Mesenchymal stem cell (in vitro differentiated cells and primary cell): ENCODE results near the gene ANKS1B.

Experiments
- DNase-seq: peaks from one replicate; pipeline ENCODE4 v3.0.0-alpha.2; 2013
- H2AFZ ChIP-seq: one replicate; pipeline ENCODE4 v1.6.1; 2013; ENCODE audit warnings: low read depth, mild to moderate bottlenecking, control low read depth, inconsistent platforms, low read length, moderate library complexity
- H2AK5ac ChIP-seq: 2 replicates; pipeline ENCODE4 v1.6.1; 2013; ENCODE audit warnings: low read length, moderate library complexity, mild to moderate bottlenecking, inconsistent platforms; ENCODE audit not compliant: severe bottlenecking
- H2BK120ac ChIP-seq: one replicate; pipeline ENCODE4 v1.6.1; 2013; ENCODE audit warnings: low read depth, mild to moderate bottlenecking, inconsistent platforms, low read length, moderate library complexity
- H2BK12ac ChIP-seq, 2 experiments: one replicate each; pipeline ENCODE4 v1.6.1; 2013; ENCODE audit warnings: inconsistent platforms in 2 of 2, low read length in 2 of 2, mild to moderate bottlenecking in 2 of 2, moderate library complexity in 2 of 2, control low read depth in 1 of 2
- H2BK15ac ChIP-seq: one replicate; pipeline ENCODE4 v1.6.1; 2013; ENCODE audit warnings: mild to moderate bottlenecking, low read depth, inconsistent platforms; ENCODE audit not compliant: poor library complexity, severe bottlenecking
- H2BK5ac ChIP-seq: 2 replicates; pipeline ENCODE4 v1.6.1; 2013; ENCODE audit warnings: low read depth, mild to moderate bottlenecking, low read length, control low read depth, inconsistent platforms; ENCODE audit not compliant: poor library complexity, severe bottlenecking
- H3K14ac ChIP-seq, 2 experiments: one replicate each; pipeline ENCODE4 v1.6.1; 2013; ENCODE audit warnings: inconsistent platforms in 2 of 2, low read length in 2 of 2, control low read depth in 1 of 2, mild to moderate bottlenecking in 1 of 2, moderate library complexity in 1 of 2
- H3K18ac ChIP-seq, 2 experiments: one replicate each; pipeline ENCODE4 v1.6.1; 2013; ENCODE audit warnings: inconsistent platforms in 2 of 2, low read length in 2 of 2, control low read depth in 1 of 2, low read depth in 1 of 2, mild to moderate bottlenecking in 1 of 2
- H3K23ac ChIP-seq, 2 experiments: one replicate each; pipeline ENCODE4 v1.6.1; 2013; ENCODE audit warnings: inconsistent platforms in 2 of 2, low read length in 2 of 2, mild to moderate bottlenecking in 2 of 2, moderate library complexity in 2 of 2, control low read depth in 1 of 2
- H3K27ac ChIP-seq: 2 replicates; pipeline ENCODE4 v1.5.1; 2013; ENCODE audit warnings: mild to moderate bottlenecking, moderate library complexity, low read length, control low read depth, inconsistent platforms; ENCODE audit not compliant: poor library complexity, severe bottlenecking
- H3K27me3 ChIP-seq, 2 experiments: 2 replicates each; pipeline versions ENCODE4 v1.6.1 to v1.7.0; 2013; ENCODE audit warnings: low read length in 2 of 2, mild to moderate bottlenecking in 2 of 2, moderate library complexity in 2 of 2, control low read depth in 1 of 2, inconsistent platforms in 1 of 2; ENCODE audit not compliant: control insufficient read depth in 1 of 2, insufficient read depth in 1 of 2
- H3K36me3 ChIP-seq, 2 experiments: 2 replicates each; pipeline versions ENCODE4 v1.6.1 to v1.7.0; 2013; ENCODE audit warnings: low read length in 2 of 2, control low read depth in 1 of 2, inconsistent platforms in 1 of 2, low read depth in 1 of 2, mild to moderate bottlenecking in 1 of 2; ENCODE audit not compliant: insufficient read depth in 2 of 2, control insufficient read depth in 1 of 2
- H3K4ac ChIP-seq, 2 experiments: one replicate each; pipeline ENCODE4 v1.6.1; 2013; ENCODE audit warnings: inconsistent platforms in 2 of 2, low read length in 2 of 2, mild to moderate bottlenecking in 2 of 2, moderate library complexity in 2 of 2, control low read depth in 1 of 2, low read depth in 1 of 2
- H3K4me1 ChIP-seq: 2 replicates; pipeline ENCODE4 v1.6.1; 2013; ENCODE audit warnings: low read depth, low read length, control low read depth; ENCODE audit not compliant: control insufficient read depth, insufficient read depth
- H3K4me2 ChIP-seq: 2 replicates; pipeline ENCODE4 v1.6.1; 2013; ENCODE audit warnings: low read length, mild to moderate bottlenecking, inconsistent platforms; ENCODE audit not compliant: poor library complexity, severe bottlenecking
- H3K4me3 ChIP-seq, 2 experiments: 2 replicates each; pipeline versions ENCODE4 v1.5.1 to v1.7.0; 2013; ENCODE audit warnings: low read length in 2 of 2, mild to moderate bottlenecking in 2 of 2, control low read depth in 1 of 2, low read depth in 1 of 2; ENCODE audit not compliant: insufficient read depth in 1 of 2
- H3K79me1 ChIP-seq: replicated peaks from 2 replicates; pipeline ENCODE4 v1.6.1; 2013; ENCODE audit warnings: mild to moderate bottlenecking, control low read depth, low read length, inconsistent platforms; ENCODE audit not compliant: poor library complexity, severe bottlenecking
- H3K9ac ChIP-seq: 2 replicates; pipeline ENCODE4 v1.7.0; 2013; ENCODE audit warnings: mild to moderate bottlenecking, low read length, moderate library complexity
- H3K9me3 ChIP-seq: 2 replicates; pipeline ENCODE4 v1.7.0; 2013; ENCODE audit warnings: mild to moderate bottlenecking, low read length; ENCODE audit not compliant: control insufficient read depth
- H4K8ac ChIP-seq: one replicate; pipeline ENCODE4 v1.6.1; 2013; ENCODE audit warnings: inconsistent platforms, mild to moderate bottlenecking, low read length, moderate library complexity
- H4K91ac ChIP-seq: one replicate; pipeline ENCODE4 v1.6.1; 2013; ENCODE audit warnings: mild to moderate bottlenecking, low read length, inconsistent platforms
- WGBS: methylation state at CpG from one replicate; pipeline ENCODE4 v1.1.7; 2013; ENCODE audit warnings: mixed read lengths; 5-methylcytosine and 5-hydroxymethylcytosine counted together

Gene ANKS1B

DNA sequence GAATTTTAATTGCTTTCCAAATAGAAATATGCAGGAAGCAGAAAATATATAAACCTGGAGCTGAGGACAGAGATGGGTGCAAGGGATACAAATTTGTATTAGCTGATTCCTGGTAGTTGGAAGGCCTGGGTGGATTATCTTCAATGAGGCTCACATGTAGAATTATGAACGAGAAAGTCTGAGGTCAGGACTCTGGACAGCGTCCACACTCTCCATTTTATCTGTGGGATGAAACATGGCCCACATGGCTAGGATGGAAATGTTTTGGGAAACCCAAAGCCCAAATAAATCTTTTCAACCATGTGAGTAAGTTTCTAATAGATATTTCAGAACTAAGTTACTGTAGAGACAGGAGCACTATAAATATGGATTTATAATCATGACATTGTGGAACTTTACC, 1083.5 kb downstream of the ANKS1B start:
- Histone ChIP-seq H2BK12ac (no peak overlapping the region), H4K91ac (no peak overlapping the region), H2AFZ (no peak overlapping the region), H3K4me2 (no peak overlapping the region), H3K23ac (no peak overlapping the region), H3K4me3 (no peak overlapping the region), H3K14ac (no peak overlapping the region), H3K36me3 (no peaks in the 10 kb centered on the region), H3K27ac (no peak overlapping the region), H3K18ac (no peak overlapping the region), H3K4ac (no peak overlapping the region), H3K79me1 (no peaks in the 10 kb centered on the region), H2BK15ac (no peak overlapping the region), H4K8ac (no peak overlapping the region), H2BK120ac (no peak overlapping the region), H2BK5ac (no peak overlapping the region), H3K9ac (no peak overlapping the region), H2AK5ac (no peak overlapping the region), H3K27me3 (peaks cover 9 to 13% of the 10 kb centered on the region in 2 experiments), H3K4me1 (no peaks in the 10 kb centered on the region), H3K9me3 (no peaks in the 10 kb centered on the region)
- WGBS: 46% methylated on average over 2 of the region's 2 CpGs
- DNase-seq: no peak

DNA sequence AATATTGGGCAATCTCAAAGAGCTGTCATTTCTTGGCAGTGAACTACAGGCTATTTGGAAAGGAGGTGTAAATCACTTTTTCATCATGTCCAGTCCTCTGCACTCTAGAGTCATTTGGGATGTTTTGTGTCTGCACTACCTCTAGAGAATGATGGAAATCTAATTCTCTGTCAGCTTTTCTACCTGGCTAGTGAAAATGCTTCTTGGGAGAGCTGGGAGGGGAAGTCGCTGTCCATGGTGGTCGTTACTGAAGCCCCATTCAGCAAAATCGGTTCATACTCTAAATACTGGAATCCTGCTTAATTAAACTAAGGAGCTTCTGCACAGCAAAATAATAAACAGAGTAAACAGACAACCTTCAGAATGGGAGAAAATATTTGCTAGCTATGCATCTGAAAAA, 1087.8 kb downstream of the ANKS1B start:
- Histone ChIP-seq H3K4me2 (no peak overlapping the region), H4K8ac (no peak overlapping the region), H3K9ac (no peak overlapping the region), H3K36me3 (no peaks in the 10 kb centered on the region), H3K18ac (no peak overlapping the region), H3K4ac (no peak overlapping the region), H2BK15ac (no peak overlapping the region), H3K4me3 (no peak overlapping the region), H3K9me3 (no peaks in the 10 kb centered on the region), H2AK5ac (no peak overlapping the region), H2AFZ (no peak overlapping the region), H2BK12ac (no peak overlapping the region), H3K14ac (no peak overlapping the region), H4K91ac (no peak overlapping the region), H2BK120ac (no peak overlapping the region), H3K27ac (no peak overlapping the region), H3K23ac (no peak overlapping the region), H3K27me3 (peaks cover 32 to 52% of the 10 kb centered on the region in 2 experiments), H3K4me1 (peaks cover 12% of the 10 kb centered on the region), H3K79me1 (no peaks in the 10 kb centered on the region), H2BK5ac (no peak overlapping the region)
- 0% methylated on average over 3 of the region's 3 CpGs for WGBS
- no peak for DNase-seq

DNA sequence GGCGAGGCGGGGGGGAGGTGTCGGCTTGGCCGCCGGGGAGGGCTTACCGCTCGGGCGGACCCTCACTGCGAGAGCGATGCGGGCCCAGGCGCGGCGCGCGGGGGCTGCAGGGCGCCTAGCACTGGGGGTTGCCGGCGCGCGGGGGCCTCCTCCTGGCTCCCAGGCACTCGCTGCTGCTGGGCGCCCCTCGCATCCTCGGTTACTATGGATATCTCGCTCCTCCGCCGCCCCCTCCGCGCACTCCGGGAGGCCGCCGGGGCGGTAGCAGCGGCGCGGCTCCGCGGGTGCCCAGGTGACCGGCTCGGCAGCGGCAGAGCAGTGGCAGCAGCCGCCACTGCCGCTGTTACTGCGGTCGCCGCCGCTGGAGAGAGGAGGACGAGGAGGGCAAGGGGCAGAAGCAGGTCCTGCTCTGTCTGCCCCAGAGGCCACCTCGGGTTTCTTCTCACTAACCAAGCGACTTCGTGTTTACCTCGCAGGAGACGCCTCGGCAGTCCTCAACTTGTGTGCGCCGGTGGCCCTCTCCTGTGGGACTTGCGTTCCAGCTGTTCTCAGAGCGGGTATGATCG, 1089.6 kb downstream of the ANKS1B start:
- Histone ChIP-seq H2BK120ac (no peak overlapping the region), H3K27me3 (peaks cover 32 to 56% of the 10 kb centered on the region in 2 experiments), H3K4me3 (peak overlapping the region in 1 of 2 experiments; percentile 58), H3K9ac (no peak overlapping the region), H4K8ac (no peak overlapping the region), H3K14ac (no peak overlapping the region), H2BK5ac (no peak overlapping the region), H2BK15ac (no peak overlapping the region), H3K9me3 (no peaks in the 10 kb centered on the region), H3K23ac (no peak overlapping the region), H4K91ac (no peak overlapping the region), H3K36me3 (no peaks in the 10 kb centered on the region), H3K27ac (no peak overlapping the region), H3K4me2 (peak overlapping the region; percentile 97), H3K4ac (no peak overlapping the region), H3K79me1 (no peaks in the 10 kb centered on the region), H3K4me1 (peaks cover 12% of the 10 kb centered on the region), H2BK12ac (no peak overlapping the region), H2AK5ac (no peak overlapping the region), H3K18ac (no peak overlapping the region), H2AFZ (no peak overlapping the region)
- 1% methylated on average over 51 of the region's 60 CpGs for WGBS
- no peak for DNase-seq

DNA sequence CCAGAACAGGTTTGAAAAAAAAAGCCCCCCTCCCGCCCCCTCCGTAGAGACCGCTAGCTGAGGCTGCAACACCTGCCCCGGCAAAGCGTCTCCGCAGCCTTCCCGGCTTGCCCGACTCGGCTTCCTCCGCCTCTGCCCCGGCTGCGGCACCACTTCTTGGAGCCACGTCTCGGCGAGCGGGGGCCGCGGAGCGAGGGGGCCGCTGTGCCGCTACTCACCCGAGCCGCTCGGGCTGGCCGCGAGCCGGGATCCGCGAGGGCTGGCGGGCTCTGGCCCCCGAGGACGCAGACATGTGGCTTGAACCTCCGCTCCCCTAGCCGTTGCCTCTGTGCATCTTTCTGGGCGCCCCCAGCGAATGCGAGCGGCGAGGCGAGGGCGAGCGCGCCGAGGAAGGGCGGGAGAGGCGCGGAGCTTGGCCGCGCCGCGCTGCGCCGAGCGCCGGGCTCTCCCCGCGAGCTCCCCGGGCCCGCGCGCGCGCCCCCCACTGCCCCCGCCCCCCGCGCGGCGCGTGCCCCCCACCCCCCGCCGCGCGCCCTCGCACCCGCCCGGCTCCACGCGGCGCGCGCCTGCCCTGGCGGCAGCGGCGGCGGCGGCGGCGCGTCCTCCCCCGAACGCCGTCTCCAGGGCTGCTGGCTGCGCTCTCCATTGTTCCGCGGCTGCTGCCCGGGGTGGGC, 1090.2 kb downstream of the ANKS1B start:
- H3K4me2 ChIP-seq: peak overlapping the region; percentile 99
- peak overlapping the region in 1 of 2 experiments; percentile 61 for H3K4me3 ChIP-seq
- H4K8ac ChIP-seq: no peak overlapping the region
- no peaks in the 10 kb centered on the region for H3K36me3 ChIP-seq
- no peak overlapping the region for H3K23ac ChIP-seq
- H2AK5ac ChIP-seq: no peak overlapping the region
- no peak overlapping the region for H3K18ac ChIP-seq
- no peak overlapping the region for H2BK5ac ChIP-seq
- no peak overlapping the region for H3K9ac ChIP-seq
- peaks cover 32 to 56% of the 10 kb centered on the region in 2 experiments for H3K27me3 ChIP-seq
- H3K14ac ChIP-seq: no peak overlapping the region
- no peak overlapping the region for H4K91ac ChIP-seq
- no peak overlapping the region for H3K27ac ChIP-seq
- no peak overlapping the region for H2BK15ac ChIP-seq
- DNase-seq: no peak
- peaks cover 12% of the 10 kb centered on the region for H3K4me1 ChIP-seq
- no peaks in the 10 kb centered on the region for H3K79me1 ChIP-seq
- WGBS: 2% methylated on average over 34 of the region's 96 CpGs
- no peak overlapping the region for H3K4ac ChIP-seq
- no peak overlapping the region for H2BK12ac ChIP-seq
- H3K9me3 ChIP-seq: no peaks in the 10 kb centered on the region
- no peak overlapping the region for H2AFZ ChIP-seq
- H2BK120ac ChIP-seq: no peak overlapping the region
